ENCODE measurements around the gene NFE2L2.
"Not testable (repeated sequence)": the region's sequence is repeated elsewhere in the genome, so short reads cannot be mapped to it uniquely, and the experiment has no call there.

Gene NFE2L2

DNA sequence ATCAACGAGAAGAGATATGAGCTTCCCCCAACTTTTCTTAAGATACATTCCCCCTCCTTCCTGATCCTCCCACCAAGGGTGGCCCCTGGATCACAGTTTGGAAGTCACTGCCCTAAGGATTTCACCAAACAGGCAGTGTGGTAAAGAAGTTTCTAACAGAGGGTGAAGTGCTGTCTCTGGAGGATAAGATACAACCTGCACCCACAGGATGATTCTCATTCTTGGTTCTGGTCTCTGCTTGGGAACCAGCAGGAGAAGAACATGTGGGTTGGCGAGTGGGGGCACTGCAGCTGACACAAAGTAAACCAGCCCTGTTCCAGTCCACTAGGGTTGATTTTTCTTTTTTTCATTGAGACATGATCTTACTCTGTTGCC is 9.3 kb downstream of the NFE2L2 start:
- DNase-seq: no peak

DNA sequence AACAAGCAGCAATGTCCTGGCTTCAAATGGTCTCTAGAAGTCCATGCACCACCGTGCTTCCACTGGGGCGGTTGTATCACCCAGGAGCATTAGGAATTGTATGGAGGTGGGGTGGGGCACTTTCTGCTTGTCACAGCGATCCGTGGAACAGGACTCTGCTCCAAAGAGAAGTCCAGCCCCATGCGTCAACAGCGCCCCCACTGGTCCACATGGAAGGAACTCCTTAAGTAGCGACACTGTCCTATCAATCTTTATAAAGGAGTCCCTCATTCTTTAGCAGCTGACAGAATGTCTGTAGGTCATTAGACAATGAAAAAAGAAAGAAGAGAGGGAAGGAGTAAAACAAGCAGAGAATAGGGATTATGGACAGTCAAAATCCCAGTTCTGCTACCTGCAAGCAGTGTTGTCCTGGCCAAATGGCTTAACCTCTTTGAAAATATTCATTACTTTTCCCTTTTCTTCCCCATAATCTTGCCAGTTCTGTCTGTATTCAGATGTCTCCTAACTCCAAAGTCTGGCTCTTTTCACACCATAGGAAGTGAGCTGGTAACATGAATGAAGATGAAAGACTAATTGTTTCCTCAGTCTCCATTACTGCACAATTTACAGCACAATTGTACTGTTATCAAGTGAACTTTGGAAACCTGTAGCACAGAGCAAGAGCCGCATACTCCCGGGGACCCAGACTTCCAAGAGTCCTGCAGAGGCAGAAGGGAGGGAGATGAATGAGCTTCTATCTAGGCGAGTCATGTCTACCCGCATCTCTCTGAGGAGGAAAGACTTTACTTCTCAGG is 9.9 kb downstream of the NFE2L2 start:
- DNase-seq: peak; percentile 57

DNA sequence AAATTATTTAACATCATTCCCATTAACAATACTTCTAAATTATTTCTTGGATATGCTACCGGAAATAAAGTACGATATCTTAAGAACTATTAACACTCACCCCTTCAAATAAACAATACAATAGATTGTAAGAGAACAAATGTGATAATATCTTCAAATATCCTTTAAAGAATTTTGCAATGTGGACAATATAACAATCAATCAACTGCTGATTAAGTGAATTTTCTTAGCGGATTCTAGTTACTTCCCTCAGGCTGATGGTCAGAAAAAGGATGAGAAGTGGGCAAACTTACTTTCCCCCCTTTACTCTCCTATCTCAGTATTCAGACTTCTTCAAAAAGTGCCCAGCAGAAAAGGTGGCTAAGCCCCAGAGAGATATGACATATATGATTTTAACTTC is 10.8 kb downstream of the NFE2L2 start:
- DNase-seq: no peak

DNA sequence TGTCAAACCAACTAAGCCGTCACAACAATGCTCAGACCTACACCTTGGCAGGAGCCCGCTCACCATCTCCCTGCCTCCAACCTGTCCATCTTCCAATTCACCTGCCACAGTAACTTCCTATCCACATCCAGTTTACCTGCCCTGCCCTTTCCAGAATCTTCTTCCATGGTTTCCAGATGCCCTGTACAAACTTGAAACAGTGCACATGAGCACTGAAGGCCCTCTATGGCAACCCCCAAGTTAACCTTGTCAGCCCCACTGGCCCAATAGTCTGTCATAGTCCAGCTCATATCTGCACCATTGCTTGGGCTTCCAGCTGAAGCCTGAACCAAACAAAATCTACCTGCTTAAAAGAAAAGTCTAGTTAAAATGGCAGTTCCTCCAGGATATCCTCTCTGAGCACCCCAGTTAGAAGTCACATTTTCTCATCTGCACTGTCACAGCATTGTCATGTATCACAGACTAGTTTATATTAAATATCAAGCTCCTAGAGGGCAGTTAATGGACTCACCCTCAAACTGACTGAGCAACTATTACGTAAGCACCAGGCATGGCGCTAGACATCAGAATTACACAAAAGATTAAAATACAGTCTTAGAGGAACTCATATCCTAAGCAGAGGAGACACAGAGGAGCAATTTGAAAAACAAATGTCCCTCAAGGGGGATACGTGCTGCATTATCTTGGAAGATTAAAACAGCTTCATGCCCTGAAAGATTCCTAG is 11.6 kb downstream of the NFE2L2 start:
- DNase-seq: no peak

DNA sequence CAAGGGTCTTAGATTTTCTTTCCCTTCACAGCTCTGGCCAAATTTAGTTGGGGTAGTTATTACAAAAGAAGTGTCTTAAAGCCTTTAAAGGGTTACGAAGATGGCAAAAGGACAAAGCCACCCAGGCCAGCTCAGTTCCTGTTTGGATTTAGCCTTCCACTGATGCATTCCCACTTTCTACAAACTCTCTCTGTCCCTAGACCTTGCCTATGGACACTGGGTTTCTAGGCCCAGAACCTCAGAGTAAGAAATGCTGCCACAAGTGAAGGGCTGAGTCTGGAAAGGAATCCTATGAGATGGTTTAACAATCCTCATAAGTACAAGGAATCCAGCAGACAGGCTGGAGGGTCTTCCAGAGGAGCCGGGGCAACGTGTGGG is 13.4 kb downstream of the NFE2L2 start:
- no peak for DNase-seq

DNA sequence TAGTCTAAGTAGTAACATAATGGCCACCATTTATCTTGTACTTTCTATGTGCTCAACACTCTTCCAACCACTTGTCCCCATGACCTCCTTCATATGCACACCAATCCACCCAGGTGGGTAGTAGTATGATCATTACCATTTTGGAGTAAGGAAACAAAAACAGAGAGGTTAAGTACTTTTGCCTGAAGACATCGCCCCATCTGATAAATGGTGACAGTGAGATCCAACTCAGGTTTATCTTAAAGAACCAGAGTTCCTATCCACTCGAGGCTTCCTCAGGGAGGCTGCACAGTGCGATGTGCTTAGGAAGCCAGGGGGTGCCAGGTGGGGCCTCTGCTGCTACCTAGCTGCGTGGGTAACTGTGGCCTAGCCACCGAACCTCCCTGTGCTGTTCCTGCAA is 14.1 kb downstream of the NFE2L2 start:
- no peak for DNase-seq

DNA sequence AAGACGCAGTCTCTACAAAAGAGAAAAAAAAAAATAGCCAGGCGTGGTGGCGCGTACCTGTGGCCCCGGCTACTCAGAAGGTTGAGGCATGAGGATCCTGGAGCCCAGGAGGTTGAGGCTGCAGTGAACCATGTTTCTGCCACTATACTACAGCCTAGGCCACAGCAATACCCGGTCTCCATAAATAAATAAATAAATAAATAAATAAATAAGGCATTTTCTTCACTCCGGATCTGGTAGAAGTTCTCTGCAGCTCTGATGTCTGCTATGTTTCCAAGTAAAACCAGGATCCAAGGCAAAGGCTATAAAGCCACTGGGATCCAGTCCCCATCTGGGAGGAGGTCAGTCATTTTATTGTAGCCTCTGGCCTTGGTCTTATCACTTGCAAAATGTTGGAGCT is 15.5 kb downstream of the NFE2L2 start:
- no peak for DNase-seq

DNA sequence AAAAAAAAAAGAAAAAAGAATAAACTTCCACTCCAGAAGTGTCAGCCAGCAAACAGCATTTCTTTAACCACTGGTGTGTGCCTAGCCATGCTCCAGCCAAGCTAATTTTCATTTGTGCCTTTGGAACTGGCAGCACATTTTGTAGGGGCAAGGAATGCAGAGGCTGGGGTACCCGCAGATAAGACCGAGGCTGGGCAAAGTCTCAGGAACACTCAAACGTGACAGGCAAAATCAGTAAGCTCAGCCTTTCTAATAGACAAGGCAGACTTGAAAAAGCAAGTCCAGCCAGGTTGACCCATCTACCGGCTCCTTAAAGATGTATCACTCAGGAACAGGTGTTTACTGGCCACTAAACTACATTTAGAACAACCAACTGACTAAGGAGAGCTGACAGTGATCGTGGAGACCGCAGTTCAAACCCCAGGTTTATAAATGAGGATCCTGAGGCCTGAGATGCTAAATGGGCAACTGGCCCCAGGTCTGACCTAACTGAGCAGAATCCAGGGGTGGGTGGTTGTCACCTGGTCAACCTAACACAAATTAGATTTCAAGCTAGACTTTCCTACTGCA is 16.7 kb downstream of the NFE2L2 start:
- no peak for DNase-seq

DNA sequence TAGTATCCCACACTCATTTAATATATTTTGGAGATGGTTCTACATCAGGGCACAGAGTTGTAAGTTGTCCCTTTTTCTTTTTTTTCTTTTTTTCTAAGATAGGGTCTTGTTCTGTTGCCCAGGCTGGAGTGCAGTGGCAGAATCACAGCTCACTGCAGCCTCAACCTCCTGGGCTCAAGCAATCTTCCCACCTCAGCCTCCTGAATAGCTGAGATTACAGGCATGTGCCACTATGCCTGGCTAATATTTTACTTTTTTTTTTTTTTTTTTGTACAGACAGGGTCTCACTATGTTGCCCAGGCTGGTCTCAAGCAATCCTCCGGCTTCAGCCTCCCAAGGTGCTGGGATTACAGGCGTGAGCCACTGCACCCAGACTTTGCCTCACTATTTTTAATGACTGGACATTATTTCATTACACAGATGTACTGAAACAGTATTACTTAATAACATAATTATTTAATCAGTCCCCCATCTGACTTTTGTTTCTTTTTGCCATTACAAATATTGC is 17.9 kb downstream of the NFE2L2 start:
- DNase-seq: not testable (repeated sequence)

DNA sequence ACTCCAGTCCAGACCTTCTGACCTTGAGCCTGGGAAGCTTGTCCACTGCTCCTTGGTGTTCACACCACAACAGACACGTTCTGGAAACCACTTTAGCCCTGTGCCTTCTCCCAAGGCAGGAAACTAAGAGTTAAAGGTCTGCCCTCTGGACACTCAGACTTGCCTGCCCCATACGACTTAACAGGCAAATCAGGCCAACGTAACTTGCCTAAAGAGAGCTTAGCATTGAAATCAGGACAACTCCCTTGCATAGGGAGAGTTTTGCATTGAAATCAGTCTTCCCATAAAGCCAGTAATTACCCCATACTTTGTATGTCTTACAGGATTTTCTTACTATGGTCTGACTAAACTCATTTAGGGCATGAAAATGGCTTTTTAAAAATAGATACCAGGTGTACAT is 18.5 kb downstream of the NFE2L2 start:
- no peak for DNase-seq

DNA sequence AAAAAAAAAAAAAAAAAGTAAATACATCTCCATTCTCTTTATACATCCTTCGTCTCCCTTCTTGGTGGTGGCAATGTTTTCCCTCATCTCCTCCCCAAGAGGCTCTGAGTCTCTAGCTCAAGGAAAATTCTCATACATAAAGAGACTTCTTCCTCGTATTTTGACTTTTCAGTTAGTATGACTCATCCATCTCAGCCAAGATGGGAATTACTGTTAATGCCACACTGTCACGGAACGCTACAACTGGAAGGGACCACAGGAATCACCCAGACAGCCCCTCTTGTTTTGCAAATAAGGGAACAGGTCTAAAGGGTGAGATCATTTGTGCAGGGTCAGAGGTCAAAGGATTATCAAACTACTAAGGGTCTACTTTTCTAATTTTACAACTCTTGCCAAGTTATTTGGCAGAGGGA is 19.5 kb downstream of the NFE2L2 start:
- DNase-seq: peak; percentile 81

DNA sequence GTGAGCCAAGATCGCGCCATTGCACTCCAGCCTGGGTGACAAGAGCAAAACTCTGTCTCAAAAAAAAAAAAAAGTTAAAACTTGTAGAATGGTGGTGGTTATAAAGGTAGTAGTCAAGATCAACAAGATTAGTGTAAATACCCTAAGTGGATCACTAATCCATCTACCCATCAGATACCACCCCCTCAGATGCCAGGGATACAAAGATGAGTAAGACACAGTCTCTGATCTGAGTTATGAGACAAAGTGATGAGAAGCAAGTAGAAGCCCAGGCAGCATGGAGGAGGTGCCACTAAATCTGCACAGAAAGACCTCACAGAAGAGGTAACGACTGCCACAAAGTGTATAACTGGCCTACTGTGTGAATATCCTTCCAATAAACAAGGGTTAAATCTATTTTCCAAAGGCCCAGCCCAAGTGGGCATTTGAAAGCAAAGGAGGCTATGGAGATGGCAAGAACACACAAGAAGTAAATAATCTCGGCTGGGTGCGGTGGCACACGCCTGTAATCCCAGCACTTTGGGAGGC is 20.2 kb downstream of the NFE2L2 start:
- DNase-seq: no peak

DNA sequence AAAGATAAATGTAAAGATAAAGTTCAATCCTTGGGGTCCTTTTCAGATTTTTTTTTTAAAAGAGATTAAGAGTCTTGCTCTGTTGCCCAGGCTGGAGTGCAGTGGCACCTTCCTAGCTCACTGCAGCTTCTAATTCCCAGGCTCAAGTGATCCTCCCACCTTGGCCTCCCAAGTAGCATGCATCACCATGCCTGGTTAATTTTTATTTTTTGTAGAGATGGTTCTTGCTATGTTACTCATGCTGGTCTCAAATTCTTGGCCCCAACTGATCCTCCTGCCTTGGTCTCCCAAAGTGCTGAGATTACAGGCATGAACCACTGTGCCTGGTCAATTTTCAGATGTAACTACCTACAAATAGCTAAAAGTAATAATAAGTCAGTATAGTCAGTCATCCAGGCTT is 21.1 kb downstream of the NFE2L2 start:
- peak; percentile 34 for DNase-seq

DNA sequence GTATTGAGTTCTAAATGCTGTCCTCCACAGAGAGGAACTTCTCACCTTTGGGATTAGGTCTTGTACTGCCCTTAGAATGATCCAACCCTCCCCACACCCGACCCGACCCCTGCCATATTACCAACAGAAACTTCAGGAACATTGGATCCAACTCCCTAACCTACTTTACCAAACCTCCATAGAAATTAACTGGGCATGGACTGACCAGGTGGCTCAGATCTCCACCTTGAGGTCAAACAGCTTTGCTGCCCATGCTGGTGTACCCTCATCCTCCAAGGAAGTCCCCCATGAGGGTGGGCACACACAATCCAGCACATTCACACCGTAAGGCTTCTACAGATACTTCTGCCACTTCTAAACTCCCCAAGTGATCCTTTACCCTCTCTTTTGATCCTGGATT is 21.5 kb downstream of the NFE2L2 start:
- DNase-seq: no peak

DNA sequence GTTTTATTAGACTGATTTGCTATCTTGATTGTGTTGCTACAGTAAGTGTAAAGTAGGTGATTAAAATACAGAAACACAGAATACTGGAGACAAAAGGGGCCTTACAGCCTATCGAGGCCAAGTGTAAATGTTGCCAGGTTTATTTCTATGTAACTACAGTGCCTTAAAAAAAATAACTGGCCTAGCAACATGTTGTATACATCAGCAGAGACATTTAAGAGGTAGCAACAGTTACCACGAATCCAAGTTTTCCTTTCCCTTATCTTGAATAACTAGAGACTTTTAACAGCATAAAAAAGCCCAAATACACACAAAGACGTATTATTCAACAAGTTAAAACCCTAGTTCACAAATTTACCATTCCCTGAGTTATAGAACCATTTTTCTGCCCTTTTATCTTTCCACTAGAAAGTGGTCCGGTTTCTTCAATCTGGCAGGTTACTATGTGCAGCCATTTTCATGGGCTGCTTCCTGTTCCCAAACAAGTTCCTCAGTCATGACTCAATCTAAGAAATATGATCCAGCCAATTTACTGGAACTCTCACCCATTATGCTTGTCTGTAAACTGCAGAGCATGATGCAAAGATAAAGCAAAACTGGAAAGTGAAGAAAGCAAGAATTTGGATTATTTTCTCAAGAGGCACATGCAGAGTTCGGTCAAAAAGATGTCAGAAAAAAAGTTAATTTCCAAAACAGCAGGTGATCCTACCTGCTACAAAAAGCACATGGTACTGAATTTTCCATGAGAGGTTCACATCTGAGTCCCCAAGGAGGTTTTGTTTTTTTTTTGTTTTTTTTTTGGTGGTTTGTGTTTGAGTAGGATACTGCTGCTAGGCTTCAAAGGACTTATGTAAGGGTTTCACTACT is 22.2 kb downstream of the NFE2L2 start:
- DNase-seq: peak; percentile 96

DNA sequence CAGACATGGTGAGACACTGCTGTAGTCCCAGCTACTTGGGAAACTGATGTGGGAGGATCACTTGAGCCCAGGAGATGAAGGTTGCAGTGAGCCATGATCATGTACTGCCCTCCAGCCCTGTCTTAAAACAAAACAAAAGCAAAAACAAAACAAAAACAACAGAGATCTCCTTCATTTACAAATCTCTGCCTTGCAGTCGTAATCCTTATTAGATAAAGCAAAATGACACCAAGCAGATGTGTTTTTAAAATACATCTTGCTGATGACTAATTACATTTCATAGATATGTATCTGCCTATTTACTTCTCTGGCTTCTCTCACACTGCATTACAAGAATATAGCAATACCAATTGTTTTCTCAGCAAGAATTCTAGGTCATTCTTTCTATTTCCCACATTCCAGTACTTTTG is 22.8 kb downstream of the NFE2L2 start:
- DNase-seq: no peak

DNA sequence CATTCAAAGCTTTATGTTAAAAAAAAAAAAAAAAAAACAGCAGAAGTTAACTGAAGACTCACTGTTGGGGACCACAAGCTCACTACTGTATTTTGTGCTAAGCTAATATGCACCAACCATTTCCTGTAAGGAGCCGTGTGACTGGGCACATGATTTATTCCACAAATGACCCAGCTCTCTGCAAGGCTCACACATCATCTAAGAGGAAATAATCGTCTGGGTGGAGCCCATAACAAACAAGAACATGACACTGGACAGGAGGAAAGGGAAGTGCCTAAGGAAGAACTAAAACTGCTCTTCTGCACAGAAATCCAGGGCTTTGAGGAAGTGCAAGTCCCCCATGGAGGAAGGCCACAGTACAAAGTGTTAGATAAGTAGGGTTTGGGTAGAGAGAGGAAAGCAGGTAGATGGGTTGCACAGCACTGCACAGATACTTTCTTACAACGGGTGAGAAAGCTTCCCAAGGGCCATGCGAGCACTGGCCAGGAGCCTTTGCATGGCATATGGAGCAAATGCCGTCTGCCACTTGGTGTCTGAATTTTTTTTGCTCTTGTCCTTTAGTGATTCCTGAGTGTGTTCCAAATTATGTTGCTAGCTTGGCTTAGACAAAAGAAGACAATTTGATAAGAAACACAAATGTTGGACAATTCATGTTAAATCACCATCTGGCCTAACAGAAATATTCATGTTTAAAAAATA is 24.4 kb downstream of the NFE2L2 start:
- DNase-seq: peak; percentile 43

DNA sequence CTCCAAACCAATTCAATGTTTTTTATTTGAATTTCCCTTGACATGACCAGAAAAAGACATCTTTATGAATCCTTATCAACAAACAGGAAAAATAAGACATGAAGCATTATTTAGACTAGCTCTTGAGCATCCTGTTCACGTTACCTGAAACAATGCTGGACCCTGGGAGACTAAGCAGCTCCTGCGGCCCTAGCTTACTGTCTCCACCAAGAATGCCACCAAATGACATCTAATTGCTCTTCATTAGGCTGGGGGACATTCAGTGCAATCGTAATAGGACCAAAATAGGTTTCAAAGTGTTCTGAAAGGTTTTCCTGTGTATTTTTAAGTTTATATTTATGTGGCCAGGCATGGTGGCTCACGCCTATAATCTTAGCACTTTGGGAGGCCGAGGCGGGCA is 25.5 kb downstream of the NFE2L2 start:
- no peak for DNase-seq

DNA sequence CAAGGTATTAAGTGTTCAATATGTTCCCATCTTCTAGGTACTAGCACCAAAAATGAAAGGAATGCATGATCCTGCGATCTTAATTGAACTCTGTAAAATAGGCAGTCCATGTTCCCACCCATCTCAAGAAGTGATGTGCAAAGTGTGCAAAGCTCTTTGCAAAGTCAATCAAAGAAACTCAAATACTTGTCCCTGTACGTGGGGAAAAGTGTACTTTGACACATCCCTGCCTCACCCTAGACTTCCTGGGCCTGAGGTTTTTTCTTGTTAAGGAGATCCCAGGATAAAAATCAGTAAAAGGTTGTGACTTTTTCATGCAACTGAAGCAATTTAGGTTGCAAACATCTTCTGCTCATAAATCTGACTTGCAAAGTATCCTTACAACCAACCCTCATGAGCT is 26.6 kb downstream of the NFE2L2 start:
- no peak for DNase-seq

DNA sequence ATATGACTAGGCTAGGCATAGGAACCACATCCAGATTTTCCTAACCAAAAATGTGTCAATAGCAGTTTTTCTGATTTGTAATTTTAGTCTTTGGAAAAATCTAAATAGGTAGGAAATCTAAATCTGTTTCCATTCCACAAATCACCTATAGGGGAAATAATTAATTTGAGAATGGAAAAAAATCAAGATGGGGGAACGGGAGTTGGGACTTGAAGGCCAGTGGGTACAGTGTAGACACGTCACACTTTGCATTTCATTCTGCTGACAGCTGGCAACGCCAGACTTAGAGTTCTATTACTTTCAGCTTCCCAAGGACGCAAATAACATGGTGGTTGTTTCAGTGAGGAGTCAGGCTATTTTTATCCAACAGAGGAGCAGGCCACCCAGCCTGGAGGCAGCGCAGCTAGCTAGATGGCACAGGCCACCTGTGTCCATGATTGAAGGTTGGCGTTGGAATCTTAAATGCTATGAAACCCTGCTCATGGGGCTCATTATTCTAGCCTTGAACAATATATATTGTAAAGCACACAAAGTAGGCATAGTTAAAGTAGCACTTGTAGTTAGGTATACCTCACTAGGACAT is 28.6 kb downstream of the NFE2L2 start:
- DNase-seq: no peak

DNA sequence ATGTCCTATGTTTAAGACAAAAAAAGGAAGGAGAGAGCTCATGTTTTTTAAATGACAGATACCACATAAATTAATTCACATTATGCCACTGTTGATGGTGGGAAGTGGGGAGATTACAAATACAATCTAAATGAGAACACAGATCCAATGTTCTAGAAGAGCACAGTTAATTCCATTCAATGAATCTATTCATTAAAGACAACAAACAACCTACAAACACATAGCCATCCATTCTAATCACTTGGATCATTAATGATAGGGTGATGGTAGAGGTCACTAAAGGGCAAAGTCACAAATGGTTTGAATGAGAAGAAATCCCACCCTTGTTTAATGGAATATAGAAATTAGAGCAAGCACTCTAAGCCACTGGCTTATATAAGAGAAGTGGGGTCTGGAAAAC is 30.3 kb downstream of the NFE2L2 start:
- DNase-seq: no peak

Data from fibroblast of upper back skin (primary cell).